Measurements from ENCODE around the gene PHACTR2. TPM values are rescaled to one million over a fixed set of nuclear protein-coding genes. Genes with fewer than 3 reads are reported as not detected.

Gene PHACTR2
- total and polyA plus RNA-seq, 4 experiments from 2014 or later = 13.1 to 61.3 (median 45.4) TPM

DNA sequence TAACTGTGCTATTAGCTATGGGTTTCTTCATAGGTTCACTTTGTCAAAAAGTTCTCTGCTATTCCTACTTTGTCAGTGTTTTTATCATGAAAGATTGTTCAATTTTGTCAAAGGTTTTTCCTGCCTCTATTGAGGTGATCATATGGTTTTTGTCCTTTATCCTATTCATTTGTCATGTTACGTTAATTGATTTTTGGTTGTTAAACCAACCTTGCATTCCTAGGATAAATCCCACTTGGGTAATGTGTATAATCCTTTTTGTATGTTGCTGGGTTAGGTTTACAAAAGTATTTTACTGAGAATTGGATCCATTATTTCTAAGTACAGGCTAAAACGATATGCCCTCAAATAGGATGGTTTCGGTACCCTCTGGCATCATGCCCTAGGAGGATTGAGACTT is 5.0 kb downstream of the PHACTR2 start:
- intact Hi-C loops (cut with micrococcal nuclease) = no loop called here
- Mint-ChIP-seq H3K36me3 (peaks cover 12 to 18% of the 10 kb centered on the region in 2 donors), H3K27ac (no peak overlapping the region), H3K9me3 (peaks cover 0 to 29% (median 7%) of the 10 kb centered on the region in 8 donors), H3K27me3 (no peaks in the 10 kb centered on the region), H3K4me3 (no peak overlapping the region), H3K4me1 (peaks cover 22 to 48% (median 34%) of the 10 kb centered on the region in 4 donors)
- CTCF ChIA-PET (ENCODE audit: partially characterized antibody) = no interaction called here
- Histone ChIP-seq H3K9me3 (ENCODE audit: control insufficient read depth in 1 of 2, low read length in 2 of 2) (peaks cover 0 to 5% of the 10 kb centered on the region in 2 donors), H3K4me3 (ENCODE audit: low read length in 2 of 2) (no peak overlapping the region), H3K27me3 (ENCODE audit: insufficient read depth, low read length) (no peaks in the 10 kb centered on the region), H3K36me3 (ENCODE audit: insufficient read depth, low read length) (no peaks in the 10 kb centered on the region), H3K27ac (ENCODE audit: low read depth, low read length) (no peak overlapping the region), H3K4me1 (ENCODE audit: insufficient read depth, low read length) (peaks cover 13% of the 10 kb centered on the region)
- DNase-seq = no peak
- POLR2A ChIA-PET (ENCODE audit: partially characterized antibody) = no interaction called here

DNA sequence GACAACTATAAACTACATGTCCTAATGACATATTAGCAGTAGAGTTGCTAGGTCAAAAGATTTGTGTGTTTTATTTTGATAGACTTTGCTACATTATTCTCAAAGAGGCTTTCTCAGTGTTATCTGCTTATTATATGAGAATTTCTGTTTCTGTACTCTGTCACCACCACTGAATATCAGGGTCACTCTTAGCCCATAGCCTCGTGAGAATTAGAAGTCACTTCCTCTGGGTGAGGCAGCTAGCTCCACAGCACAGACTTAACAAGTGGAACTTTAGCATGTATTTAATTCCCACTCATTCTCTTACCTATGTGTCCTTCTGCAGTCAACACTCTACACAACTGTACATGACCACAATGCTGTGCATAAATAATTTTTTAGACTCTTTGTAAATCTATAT is 6.7 kb downstream of the PHACTR2 start:
- Histone ChIP-seq H3K9me3 (ENCODE audit: control insufficient read depth in 1 of 2, low read length in 2 of 2) (peaks cover 0 to 5% of the 10 kb centered on the region in 2 donors), H3K4me1 (ENCODE audit: insufficient read depth, low read length) (peaks cover 8% of the 10 kb centered on the region), H3K36me3 (ENCODE audit: insufficient read depth, low read length) (no peaks in the 10 kb centered on the region), H3K27me3 (ENCODE audit: insufficient read depth, low read length) (no peaks in the 10 kb centered on the region), H3K4me3 (ENCODE audit: low read length in 2 of 2) (no peak overlapping the region), H3K27ac (ENCODE audit: low read depth, low read length) (no peak overlapping the region)
- Mint-ChIP-seq H3K9me3 (peaks cover 0 to 29% (median 7%) of the 10 kb centered on the region in 8 donors), H3K4me3 (no peak overlapping the region), H3K4me1 (peaks cover 27 to 48% (median 40%) of the 10 kb centered on the region in 4 donors), H3K27ac (no peak overlapping the region), H3K36me3 (peaks cover 11 to 20% of the 10 kb centered on the region in 2 donors), H3K27me3 (no peaks in the 10 kb centered on the region)
- intact Hi-C loops (cut with micrococcal nuclease) = no loop called here
- ChIA-PET POLR2A (ENCODE audit: partially characterized antibody) (no interaction called here), CTCF (ENCODE audit: partially characterized antibody) (no interaction called here)
- no peak for DNase-seq

DNA sequence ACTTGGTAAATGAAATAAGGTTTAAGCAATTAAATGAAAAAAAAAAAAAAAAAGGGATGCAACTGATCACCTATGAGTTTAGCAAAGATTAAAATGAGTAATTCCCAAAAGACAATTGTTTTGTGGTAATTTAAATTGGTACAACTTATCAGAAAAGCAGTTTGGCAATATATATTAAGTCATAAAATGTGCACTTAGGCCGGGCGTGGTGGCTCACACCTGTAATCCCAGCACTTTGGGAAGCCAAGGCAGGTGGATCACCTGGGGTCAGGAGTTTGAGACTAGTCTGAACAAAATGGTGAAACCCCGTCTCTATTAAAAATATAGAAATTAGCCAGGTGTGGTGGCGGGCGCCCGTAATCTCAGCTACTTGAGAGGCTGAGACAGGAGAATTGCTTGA is 7.9 kb downstream of the PHACTR2 start:
- peaks cover 17% of the 10 kb centered on the region for H3K4me1 ChIP-seq (ENCODE audit: insufficient read depth, low read length)
- ChIA-PET POLR2A (ENCODE audit: partially characterized antibody) (no interaction called here), CTCF (ENCODE audit: partially characterized antibody) (interaction anchor here (0.7 kb wide), 1 partner anchor 10 kb away, joined by 4 read pairs; no protein-coding TSS in a partner anchor)
- no peak overlapping the region for H3K27ac ChIP-seq (ENCODE audit: low read depth, low read length)
- no peak overlapping the region for H3K4me3 Mint-ChIP-seq
- peaks cover 11 to 20% of the 10 kb centered on the region in 2 donors for H3K36me3 Mint-ChIP-seq
- H3K9me3 ChIP-seq (ENCODE audit: control insufficient read depth in 1 of 2, low read length in 2 of 2) = peaks cover 0 to 5% of the 10 kb centered on the region in 2 donors
- no peaks in the 10 kb centered on the region for H3K27me3 Mint-ChIP-seq
- no peaks in the 10 kb centered on the region for H3K36me3 ChIP-seq (ENCODE audit: insufficient read depth, low read length)
- H3K27ac Mint-ChIP-seq = no peak overlapping the region
- H3K9me3 Mint-ChIP-seq = peaks cover 0 to 29% (median 7%) of the 10 kb centered on the region in 8 donors
- H3K4me3 ChIP-seq (ENCODE audit: low read length in 2 of 2) = no peak overlapping the region
- no peak for DNase-seq
- intact Hi-C loops (cut with micrococcal nuclease) = no loop called here
- H3K27me3 ChIP-seq (ENCODE audit: insufficient read depth, low read length) = no peaks in the 10 kb centered on the region
- H3K4me1 Mint-ChIP-seq = peaks cover 33 to 52% (median 41%) of the 10 kb centered on the region in 4 donors

GRCh38 chr6:143687591-143687990 is 9.8 kb downstream of the PHACTR2 start:
- H3K36me3 ChIP-seq (ENCODE audit: insufficient read depth, low read length) = no peaks in the 10 kb centered on the region
- no peaks in the 10 kb centered on the region for H3K27me3 ChIP-seq (ENCODE audit: insufficient read depth, low read length)
- Mint-ChIP-seq H3K27me3 (no peaks in the 10 kb centered on the region), H3K4me3 (no peak overlapping the region), H3K4me1 (peaks cover 33 to 59% (median 43%) of the 10 kb centered on the region in 4 donors), H3K9me3 (peaks cover 0 to 11% (median 4%) of the 10 kb centered on the region in 8 donors), H3K27ac (no peak overlapping the region), H3K36me3 (peaks cover 3 to 13% of the 10 kb centered on the region in 2 donors)
- H3K9me3 ChIP-seq (ENCODE audit: control insufficient read depth in 1 of 2, low read length in 2 of 2) = peaks cover 0 to 4% of the 10 kb centered on the region in 2 donors
- no peak for DNase-seq
- no peak overlapping the region for H3K27ac ChIP-seq (ENCODE audit: low read depth, low read length)
- intact Hi-C loops (cut with micrococcal nuclease) = no loop called here
- ChIA-PET POLR2A (ENCODE audit: partially characterized antibody) (no interaction called here), CTCF (ENCODE audit: partially characterized antibody) (no interaction called here)
- H3K4me3 ChIP-seq (ENCODE audit: low read length in 2 of 2) = no peak overlapping the region
- peaks cover 17% of the 10 kb centered on the region for H3K4me1 ChIP-seq (ENCODE audit: insufficient read depth, low read length)

DNA sequence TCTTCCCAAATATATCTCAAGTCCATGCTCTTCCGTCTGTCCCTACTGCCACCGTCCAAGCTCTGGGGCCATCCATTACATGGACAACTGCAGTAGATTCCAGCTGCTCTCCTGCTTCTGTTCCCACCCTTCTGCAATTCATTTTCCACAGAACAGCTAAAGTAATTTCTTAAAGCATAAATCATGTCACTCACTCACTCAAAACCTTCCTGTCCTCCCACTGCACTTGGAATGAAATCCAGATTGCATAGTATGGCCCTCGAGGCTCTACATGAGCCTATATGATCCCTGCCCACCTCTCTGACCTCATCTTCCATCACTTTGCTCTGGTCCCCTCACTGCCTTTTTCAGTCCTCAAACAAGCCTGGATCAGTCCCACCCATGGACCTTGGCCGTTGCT is 10.9 kb downstream of the PHACTR2 start:
- H3K9me3 ChIP-seq (ENCODE audit: control insufficient read depth in 1 of 2, low read length in 2 of 2) = no peaks in the 10 kb centered on the region
- peaks cover 3 to 8% of the 10 kb centered on the region in 2 donors for H3K36me3 Mint-ChIP-seq
- no peak overlapping the region for H3K27ac ChIP-seq (ENCODE audit: low read depth, low read length)
- H3K4me1 ChIP-seq (ENCODE audit: insufficient read depth, low read length) = peaks cover 19% of the 10 kb centered on the region
- H3K9me3 Mint-ChIP-seq = peaks cover 0 to under 1% (median 0%) of the 10 kb centered on the region in 8 donors
- H3K36me3 ChIP-seq (ENCODE audit: insufficient read depth, low read length) = no peaks in the 10 kb centered on the region
- intact Hi-C loops (cut with micrococcal nuclease) = no loop called here
- no peaks in the 10 kb centered on the region for H3K27me3 ChIP-seq (ENCODE audit: insufficient read depth, low read length)
- ChIA-PET POLR2A (ENCODE audit: partially characterized antibody) (no interaction called here), CTCF (ENCODE audit: partially characterized antibody) (interaction anchor here (1.1 kb wide), 1 partner anchor 8 kb away, joined by 3 read pairs; no protein-coding TSS in a partner anchor)
- H3K27ac Mint-ChIP-seq = no peak overlapping the region
- peaks cover 37 to 69% (median 48%) of the 10 kb centered on the region in 4 donors for H3K4me1 Mint-ChIP-seq
- no peak overlapping the region for H3K4me3 Mint-ChIP-seq
- H3K27me3 Mint-ChIP-seq = no peaks in the 10 kb centered on the region
- no peak for DNase-seq
- H3K4me3 ChIP-seq (ENCODE audit: low read length in 2 of 2) = no peak overlapping the region

- no peaks in the 10 kb centered on the region for H3K9me3 Mint-ChIP-seq
- no peaks in the 10 kb centered on the region for H3K27me3 ChIP-seq (ENCODE audit: insufficient read depth, low read length)
- no peak for DNase-seq
- H3K27ac Mint-ChIP-seq = peak overlapping the region in 1 of 7 donors; percentile 79
- CTCF ChIA-PET (ENCODE audit: partially characterized antibody) = interaction anchor here (1.1 kb wide), 1 partner anchor 10 kb away, joined by 3 read pairs; no protein-coding TSS in a partner anchor
- H3K36me3 ChIP-seq (ENCODE audit: insufficient read depth, low read length) = no peaks in the 10 kb centered on the region
- no peaks in the 10 kb centered on the region for H3K9me3 ChIP-seq (ENCODE audit: control insufficient read depth in 1 of 2, low read length in 2 of 2)
- no peak overlapping the region for H3K27ac ChIP-seq (ENCODE audit: low read depth, low read length)
- H3K4me3 ChIP-seq (ENCODE audit: low read length in 2 of 2) = no peak overlapping the region
- H3K4me1 ChIP-seq (ENCODE audit: insufficient read depth, low read length) = peaks cover 29% of the 10 kb centered on the region
- peak overlapping the region in 1 of 8 donors; percentile 47 for H3K4me3 Mint-ChIP-seq
- H3K36me3 Mint-ChIP-seq = peaks cover 1 to 8% of the 10 kb centered on the region in 2 donors
- H3K27me3 Mint-ChIP-seq = no peaks in the 10 kb centered on the region
- peaks cover 40 to 74% (median 50%) of the 10 kb centered on the region in 4 donors for H3K4me1 Mint-ChIP-seq
- intact Hi-C loops (cut with micrococcal nuclease) = no loop called here
- POLR2A ChIA-PET (ENCODE audit: partially characterized antibody) = no interaction called here
Observed at GRCh38 chr6:143689852-143690251, 12.1 kb downstream of the PHACTR2 start.

DNA sequence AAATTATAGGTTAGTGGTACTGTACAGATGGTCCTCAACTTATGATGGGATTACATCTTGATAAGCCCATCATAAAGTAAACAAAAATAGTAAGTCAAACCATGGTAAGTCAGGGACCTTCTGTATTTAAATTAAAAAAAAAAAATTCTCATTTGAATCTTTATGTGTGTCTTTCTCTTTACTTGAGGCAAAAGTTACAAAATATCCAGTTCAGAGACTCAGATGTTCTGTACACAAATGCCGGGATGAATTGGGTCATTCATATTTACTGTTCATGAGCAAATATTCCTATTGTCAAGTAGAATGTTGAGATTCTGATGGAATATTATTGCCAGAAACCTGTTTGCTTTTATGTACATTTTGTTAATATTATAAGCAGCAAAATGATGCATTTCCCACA is 13.4 kb downstream of the PHACTR2 start:
- Mint-ChIP-seq H3K36me3 (peaks cover 1 to 8% of the 10 kb centered on the region in 2 donors), H3K4me1 (peaks cover 46 to 86% (median 61%) of the 10 kb centered on the region in 4 donors), H3K4me3 (no peak overlapping the region), H3K9me3 (no peaks in the 10 kb centered on the region), H3K27ac (no peak overlapping the region), H3K27me3 (no peaks in the 10 kb centered on the region)
- Histone ChIP-seq H3K36me3 (ENCODE audit: insufficient read depth, low read length) (no peaks in the 10 kb centered on the region), H3K27me3 (ENCODE audit: insufficient read depth, low read length) (no peaks in the 10 kb centered on the region), H3K4me1 (ENCODE audit: insufficient read depth, low read length) (peaks cover 42% of the 10 kb centered on the region), H3K4me3 (ENCODE audit: low read length in 2 of 2) (no peak overlapping the region), H3K27ac (ENCODE audit: low read depth, low read length) (no peak overlapping the region), H3K9me3 (ENCODE audit: control insufficient read depth in 1 of 2, low read length in 2 of 2) (no peaks in the 10 kb centered on the region)
- CTCF ChIA-PET (ENCODE audit: partially characterized antibody) = no interaction called here
- POLR2A ChIA-PET (ENCODE audit: partially characterized antibody) = no interaction called here
- no peak for DNase-seq
- intact Hi-C loops (cut with micrococcal nuclease) = no loop called here

Measured in CD4-positive, alpha-beta memory T cell (primary cell).